GM21825 (cell line): Measurements from ENCODE around the gene B3GALT4.

ENCODE experiments used
- ATAC-seq: cut with Tn5 transposase; IDR thresholded peaks from one replicate; pipeline ENCODE4 v1.9.1; 2021; ENCODE audit warnings: mild to moderate bottlenecking, moderate library complexity; ENCODE audit not compliant: unreplicated experiment

Gene B3GALT4

DNA sequence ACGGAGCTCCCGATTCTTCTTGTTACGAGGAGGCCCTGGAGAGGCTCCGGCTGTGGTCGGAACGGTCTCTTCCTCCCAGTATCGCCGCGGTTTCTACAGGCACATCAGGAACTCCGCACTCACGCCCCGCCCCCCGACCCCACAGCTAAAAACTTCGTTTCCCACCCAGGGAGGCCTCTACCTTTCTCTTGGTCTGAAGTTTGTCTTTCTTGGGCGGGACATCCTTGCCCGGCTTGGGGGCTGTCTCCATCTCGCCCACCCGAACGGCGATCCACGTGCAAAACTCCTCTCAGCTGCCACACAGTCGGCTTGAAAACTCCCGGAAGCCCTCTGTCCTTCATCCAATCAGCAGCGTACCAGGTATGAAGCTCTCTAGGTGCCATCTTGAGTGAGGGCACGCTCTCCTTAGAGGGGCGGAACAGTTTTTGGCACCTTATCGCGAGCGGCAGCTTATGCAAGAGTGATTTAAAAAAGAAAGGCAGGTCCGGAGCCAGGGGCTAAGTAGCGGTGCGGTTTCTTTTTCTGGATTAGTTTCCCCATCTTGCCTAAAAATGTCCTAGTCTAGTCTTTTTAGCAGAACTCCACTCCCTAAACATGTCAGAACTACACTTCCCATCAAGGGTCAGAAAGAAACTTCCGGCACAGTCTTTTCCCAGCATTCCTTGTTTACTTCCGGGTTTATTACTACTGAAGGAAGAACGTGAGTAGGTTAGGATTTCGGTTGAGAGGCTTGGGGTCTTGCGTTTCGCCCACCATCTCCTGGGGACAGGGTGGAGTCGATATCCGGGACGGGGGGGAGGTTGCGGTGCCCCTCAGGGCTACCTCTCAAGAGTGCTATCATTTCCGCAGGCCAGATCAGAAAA is 12.2 kb downstream of the B3GALT4 start, which contains the start of the genes PFDN6 and WDR46:
TSS of gene PFDN6 (plus strand) at position 681 of the 863 bp plus-strand sequence. CDS start 256 bp downstream, outside the sequence.
TSS of gene WDR46 (minus strand) at position 319 of the 863 bp plus-strand sequence. CDS start at position 250, 69 bp downstream.
- peak; percentile 71 for ATAC-seq

DNA sequence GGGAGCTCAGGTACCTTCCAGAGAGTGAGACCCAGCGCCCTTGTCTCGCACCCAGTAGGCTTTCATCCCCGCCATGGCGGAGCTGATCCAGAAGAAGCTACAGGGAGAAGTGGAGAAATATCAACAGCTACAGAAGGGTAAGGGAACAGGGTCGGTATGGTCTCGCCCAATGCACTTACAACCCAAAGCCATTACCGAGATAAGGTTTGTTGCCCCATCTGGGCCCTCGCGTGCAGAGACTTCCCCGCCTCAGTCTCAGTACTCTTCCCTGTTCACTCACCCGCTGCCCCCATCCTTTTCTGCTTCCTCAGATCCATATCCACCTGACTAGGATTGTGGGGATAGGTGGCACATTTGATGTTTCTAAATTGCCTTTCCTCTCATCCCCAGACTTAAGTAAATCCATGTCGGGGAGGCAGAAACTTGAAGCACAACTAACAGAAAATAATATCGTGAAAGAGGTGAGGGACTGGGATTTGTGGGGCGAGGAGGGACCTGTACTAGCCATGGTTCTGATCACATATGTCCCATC is 12.9 kb downstream of the B3GALT4 start:
- ATAC-seq = peak; percentile 2

DNA sequence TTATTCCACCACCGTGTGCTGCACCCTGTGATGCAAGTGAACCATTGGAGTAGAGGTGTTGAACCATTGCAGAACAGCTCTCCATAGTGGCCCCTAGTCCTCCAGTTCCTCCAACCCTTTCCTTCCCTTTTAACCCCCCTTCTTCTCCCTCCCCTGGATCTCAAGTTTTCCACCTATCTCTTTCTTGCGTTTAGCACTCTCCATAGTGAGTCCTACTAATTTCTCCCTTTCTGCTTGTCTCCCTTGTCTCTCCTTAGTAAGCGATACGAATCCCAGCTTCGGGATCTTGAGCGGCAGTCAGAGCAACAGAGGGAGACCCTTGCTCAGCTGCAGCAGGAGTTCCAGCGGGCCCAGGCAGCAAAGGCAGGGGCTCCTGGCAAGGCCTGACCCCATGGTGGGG is 13.5 kb downstream of the B3GALT4 start:
- ATAC-seq = no peak

DNA sequence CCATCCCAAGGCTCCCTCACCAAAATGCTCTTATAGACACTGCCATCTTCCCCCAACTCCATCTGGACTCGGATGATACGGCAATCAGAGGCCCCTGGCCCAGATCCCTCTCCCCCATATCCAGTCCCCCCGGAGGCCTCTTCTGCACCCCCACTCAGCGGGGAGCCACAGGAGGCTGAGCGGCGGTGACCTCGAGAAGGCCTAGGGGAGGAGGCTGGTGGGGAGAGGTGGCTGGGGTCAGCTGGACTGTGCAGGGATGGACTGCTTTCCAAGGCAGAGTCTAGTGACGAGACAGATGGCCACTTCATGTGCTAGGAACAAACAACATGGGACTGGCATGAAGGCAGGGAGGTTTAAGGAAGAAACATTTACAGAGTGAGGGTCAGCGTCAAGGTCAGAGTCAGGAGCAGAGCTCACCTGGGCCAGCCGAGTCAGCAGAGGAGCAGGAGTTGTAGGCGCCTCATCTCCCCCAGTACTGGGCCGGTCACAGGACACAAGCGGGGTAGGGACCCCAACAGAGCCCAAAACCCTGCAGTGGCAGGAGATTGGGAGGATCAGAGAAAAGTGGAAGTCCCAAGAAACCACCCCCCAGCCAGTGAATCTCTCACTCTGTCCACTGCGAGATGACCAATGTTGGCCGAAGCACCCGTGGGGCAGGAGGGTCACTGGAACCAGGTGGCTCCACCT is 16.2 kb downstream of the B3GALT4 start:
- ATAC-seq = no peak

DNA sequence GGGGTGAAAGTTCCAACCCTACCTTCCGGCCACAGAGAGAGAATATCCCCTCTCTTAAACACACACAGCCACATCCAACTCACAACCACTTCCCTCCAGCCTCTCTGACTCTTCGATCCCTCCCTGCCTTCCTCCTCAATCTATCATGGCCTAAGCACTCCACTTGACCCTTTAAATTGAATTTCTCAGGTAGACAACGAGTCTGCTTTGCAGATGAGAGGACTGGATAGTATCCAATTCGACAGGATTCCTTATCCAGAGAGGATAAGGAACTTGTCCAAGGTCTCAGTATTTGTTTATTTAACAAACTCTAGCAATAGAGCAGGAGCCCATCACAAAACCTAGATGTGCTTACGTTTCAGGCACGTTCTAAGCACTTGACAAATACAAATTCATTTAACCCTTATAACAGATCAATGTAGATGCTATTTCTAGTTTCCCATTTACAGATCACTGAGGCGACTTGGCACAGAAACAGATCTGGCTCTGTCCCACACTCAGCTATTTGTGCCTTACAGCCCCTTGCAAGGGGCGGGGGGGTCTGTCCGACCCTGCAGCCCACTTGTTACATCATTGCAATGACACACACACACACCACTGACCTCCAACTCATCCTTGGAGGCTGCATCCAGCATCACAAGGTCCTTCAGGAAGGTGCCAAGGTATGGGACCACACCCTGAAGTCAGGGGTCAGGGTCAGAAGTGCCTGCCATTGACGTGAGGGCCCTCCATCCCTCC is 17.3 kb downstream of the B3GALT4 start:
- no peak for ATAC-seq

DNA sequence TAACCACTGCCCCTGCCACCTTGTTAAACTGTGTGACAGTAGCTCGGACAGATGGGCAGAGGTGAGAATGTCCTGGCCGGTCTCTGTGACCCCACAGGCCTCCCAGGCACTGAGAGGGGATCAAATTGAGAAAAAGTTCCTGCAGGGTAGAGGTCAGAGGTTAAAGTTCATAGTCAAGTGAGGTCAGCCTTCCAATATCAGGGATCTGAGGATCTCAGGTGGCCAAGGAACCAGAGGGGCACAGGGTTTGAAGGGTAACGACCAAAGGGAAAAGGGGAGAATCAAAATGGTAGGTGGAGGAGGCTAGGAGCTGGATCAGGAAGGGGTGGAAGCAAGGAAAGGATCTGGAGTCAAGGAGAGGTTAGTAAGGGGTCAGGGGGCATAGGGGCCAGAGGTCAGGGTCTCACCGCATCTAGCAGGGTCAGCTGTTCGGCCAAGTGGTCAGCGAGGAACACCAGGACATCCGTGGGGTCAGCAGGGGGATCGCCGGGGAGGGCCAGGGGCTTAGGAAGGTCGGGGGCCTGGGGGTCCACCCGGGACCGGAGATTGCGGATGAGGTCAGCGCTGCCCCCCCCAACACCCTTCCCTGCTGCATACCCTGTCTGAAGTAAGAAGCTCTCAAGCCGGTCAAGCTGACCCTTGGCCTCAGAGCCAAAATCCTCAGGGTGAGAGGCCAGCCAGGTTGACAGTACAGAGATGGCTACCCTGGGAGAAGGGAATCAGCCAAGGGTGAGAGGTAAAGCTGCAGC is 18.9 kb downstream of the B3GALT4 start:
- ATAC-seq = no peak

DNA sequence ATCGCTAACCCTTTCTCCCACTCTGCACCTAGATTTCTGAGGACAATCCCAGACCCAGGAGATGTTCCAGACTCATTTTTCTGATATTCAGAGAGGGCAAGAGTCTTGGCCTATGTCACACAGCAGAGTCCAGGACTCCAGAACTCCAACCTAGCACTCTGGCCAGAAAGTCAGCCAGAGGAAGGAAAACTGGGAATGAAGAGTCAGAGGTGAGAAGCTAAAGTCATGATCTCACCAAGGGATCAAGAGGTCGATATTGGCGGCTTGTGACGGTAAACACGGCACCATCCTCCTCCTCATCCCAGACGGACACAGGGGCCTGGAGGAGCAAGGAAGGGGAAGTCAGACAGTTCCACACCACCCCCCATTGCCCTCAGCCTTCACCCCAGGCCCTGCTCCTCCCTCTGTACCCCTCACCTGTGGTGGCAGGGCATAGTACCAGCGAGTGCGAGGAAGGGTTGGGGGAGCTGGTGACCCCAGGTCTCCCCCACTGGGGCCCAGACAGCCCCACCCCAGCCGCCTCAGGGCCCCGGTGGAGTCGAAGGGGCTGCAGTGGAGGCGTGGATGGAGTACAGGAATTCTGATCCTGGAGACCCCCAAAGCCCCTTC is 20.0 kb downstream of the B3GALT4 start:
- no peak for ATAC-seq

DNA sequence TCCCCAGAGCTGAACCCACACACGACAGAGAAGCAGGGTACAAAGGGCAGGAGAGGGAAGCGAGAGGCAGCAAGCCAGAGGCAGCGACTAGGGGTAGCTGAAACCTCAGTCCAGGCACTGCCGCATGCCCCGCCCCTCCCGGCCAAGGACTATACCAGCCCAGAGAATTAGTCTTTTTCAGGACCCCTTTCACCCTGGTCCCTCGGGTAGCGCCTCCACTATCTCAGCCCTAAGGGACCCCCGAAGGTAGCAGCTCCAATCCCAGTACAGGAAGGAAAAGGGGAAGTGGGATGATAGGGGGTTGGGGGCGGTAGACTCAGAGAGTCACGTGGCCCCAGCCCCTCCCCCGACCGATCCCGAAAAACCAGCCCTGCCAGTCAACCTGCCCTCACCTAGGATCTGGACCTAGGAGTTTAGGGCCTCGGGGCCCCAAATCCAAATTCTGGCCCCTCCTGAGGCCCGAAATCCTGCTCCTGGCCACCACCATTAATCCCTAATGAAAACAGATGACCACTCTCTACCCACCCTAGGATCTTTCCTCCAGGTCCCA is 20.6 kb downstream of the B3GALT4 start:
- ATAC-seq = no peak

DNA sequence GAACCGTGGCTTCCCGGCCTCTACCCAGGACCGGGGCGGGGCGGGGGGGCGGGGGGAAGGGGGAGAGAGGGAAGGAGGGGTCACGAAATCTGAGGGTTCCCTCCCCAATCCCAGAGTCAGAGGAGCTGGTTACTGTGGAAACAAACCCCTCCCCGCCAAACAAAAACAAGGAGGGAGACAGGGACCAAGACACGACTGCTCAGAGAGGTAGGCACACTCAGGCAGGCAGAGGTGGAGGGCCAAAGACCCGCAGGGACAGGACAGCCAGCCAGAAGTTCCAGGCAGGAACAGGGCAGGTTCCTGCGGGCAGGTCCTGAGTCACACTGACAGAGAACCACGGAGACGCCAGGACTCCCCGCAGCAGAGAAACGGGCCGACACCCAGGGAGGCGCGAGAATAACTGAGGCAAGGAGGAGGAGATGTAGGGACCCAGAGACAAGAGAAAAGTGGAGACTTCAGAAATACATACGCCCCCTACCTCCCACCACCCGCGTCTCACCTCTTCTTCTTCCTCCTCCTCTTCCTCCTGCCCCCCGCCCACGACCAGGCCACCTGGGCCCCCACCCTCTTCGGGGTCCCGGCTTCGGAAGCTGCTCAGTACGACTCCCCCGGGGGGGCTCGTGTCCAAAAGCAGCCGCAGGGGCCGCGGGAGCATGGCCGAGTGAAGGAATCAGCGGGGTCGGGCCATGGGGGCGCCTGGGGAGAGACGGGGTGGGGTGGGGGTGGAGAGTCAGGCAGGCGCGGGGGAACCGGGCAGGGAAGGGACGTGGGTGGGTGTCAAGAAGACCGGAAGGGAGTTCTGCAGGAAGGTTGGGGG is 21.2 kb downstream of the B3GALT4 start:
- ATAC-seq = no peak

DNA sequence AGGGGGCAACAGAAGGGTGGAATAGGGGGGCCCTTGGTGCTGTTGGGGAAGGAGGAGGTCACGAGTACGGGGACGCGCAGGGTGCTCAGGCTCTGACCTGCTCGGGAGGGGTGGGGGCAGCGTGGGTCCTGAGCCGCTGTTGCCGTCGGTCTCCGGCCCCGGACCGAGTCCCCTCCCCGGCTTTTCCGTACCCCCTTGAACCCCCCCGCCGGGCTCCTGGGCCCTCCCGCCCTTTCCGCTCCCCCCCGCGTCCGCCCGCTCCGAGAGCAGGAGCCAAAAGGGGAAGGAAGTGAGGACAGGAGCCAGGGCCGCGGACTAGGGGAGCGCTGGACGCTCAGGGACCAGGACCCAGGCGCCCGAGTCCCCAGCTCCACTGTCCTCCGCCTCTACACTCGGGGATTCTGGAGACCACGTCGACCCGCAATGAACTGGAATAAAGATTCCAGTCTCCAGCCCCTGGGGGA is 21.9 kb downstream of the B3GALT4 start, which contains the start of gene RGL2:
TSS of gene RGL2 (minus strand) at position 170 of the 464 bp plus-strand sequence. CDS start 332 bp downstream, outside the sequence.
- no peak for ATAC-seq

DNA sequence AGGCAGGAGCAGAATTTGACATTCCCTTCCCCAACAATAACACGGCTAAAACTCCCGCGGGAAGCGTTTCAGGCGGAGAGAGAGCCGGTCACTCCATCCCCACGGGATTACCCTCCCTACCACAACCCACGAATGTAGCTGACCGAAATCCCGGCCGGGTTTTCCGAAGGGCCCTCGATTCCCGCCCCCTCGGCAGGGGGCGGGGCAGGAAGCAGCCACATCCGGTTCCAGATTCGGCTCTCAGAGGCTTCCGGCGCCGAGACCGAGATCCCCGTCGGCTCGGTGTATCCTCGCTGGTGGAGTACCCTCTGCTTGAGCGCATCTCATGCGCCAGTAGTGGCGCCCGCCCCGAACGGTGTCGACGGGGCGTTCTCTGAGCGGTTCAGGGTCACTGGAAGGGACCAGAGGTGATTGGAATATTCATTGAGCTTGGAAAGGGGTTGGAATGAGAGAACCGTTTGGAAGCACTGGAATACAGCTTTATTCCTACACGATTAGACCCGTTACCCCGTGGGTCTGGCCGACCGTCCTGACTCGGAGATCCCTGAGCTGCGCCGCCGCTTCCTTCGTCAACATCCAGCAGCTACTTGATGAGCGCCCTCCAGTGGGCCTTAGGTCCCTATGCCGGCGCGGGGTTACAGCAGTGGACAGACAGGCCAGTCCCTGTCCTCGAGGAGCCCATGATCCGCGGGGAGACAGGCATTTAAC is 22.5 kb downstream of the B3GALT4 start:
- peak; percentile 59 for ATAC-seq

DNA sequence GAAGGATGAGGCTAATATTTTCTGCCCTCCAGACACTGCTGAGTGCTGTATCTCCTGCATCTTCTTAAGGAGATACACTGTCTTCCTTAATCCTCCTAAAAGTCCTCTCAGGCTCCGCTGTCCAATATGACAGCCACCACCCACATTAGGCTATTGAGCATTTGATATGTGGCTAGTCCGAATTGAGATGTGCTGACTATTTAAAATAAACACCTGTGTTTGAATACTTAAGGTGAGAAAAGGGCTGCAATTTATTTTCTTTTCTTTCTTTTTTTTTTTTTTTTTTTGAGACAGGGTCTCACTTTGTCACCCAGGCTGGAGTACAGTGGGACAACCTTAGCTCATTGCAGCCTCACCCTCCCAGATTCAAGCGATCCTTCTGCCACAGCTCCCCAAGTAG is 25.0 kb downstream of the B3GALT4 start:
- no peak for ATAC-seq

DNA sequence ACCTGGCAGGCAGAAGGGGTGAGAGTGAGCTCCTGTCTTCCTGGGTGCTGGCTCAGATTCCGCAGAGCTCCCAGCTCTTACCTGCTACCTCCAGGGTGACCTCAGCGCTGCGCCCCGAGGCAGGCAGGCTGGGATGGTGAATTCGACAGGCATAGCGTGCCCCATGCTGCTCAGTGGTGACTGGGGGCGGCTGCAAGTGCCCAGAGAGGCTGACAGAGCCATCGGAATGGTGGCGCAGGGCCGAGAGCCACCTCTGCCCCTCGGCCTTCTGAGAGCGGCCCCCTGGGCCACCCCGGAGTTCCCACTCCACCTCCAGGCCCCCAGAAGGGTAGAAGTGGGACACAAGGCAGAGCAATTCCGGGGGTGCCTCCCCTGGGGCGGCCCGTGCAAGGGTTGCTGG is 27.3 kb downstream of the B3GALT4 start:
- no peak for ATAC-seq

DNA sequence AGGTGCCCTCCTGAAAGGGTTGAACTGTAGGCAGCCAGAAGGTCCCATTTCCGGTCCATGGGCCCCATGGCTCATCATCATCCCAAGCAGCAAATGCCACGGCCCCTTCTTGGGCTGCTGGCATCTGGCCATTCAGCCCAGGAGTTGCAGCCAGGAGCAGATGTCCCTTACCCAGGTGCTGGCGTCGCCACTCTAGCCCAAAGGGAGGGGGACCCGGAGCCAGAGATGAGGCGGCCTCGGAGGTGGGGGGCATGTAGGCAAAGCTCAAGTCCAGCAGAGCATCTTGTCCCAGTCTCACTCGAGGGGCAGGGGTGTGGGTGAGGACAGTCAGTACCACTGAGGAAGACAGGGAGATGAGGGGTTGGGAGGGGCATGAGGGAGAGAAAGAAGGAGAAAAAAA is 28.1 kb downstream of the B3GALT4 start:
- no peak for ATAC-seq

DNA sequence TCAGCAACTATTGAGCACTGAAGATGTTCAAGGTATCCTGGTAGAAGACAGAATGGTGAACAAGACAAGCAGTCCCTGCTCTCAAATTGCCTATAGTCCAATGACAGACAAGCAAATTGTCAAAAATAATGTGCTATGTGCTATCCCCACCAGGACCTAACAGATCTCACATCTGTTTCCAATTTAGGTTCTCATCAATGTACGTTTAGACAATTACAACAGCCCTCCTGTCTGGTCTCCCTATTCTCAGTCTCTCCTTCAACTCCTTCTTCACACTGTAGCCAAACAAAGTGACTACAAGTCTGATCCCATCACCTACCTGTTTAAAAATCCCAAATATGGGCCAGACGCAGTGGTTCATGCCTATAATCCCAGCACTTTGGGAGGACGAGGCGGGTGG is 29.4 kb downstream of the B3GALT4 start:
- ATAC-seq = no peak

DNA sequence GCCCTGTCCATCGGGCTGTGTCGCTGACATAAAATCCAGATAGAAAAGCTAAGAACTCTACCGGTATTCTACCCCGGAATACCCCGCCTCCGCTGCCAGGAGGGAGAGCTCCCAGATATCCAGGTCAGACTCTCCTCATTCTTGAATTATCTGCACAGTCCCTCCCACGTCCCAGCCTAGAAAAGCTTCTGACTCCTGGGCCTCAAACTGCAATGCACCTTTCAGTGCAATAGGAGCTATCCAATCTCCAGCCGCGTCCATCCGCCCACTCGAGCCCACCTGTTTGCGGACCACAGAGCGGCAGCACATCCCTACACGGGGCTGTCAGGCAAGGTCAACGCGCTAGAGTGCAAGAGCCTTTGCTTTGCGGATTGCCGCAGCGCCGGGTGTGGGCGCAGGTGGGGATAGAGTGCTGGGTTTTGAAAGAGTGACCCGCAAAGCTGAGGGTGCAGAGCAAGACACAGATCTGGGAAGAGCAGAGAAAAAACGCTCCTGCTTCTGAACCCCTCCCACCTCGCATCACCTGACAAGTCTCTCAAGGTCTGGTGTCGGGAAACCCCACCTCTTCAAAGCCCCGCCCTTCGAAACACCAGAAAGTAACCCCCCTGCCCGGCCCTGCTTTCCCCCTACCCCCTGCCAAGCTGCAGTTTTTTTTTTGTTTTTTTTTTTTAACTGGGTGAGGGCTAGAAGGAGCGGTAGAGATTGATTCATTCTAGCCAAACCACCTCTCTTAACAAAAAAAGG is 35.6 kb downstream of the B3GALT4 start:
- ATAC-seq = peak; percentile 27

DNA sequence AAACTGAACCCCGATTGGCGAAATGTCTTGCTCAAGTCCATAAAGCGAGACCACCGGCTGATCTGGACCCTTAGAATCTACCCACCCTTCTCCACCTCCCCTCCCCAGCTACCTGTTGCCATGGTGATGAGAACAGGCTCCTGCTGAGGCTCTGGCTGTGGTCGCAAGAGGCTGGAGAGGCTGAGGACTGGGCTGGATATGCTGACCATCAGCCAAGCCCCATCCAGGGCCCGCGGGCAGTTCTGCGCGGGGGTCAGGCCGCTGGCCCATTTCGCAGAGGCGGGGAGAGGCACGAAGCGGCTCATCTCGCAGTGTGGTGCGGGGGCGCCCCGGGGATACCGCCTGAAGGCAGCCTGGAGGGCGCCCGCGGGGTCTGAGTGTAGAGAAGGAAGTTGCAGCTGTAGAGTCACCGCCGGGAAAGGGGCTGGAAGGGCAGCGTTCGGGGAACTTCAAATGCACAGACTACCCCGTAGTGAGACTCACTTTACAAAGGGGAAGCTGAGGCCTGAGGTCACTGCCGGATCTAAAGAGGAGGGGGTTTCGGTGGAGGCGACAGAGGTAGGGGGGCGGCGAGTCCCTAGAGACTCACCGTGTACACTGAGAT is 36.3 kb downstream of the B3GALT4 start:
- ATAC-seq = no peak
